ENCODE results near the gene KPNA1.

The KPNA1 gene

DNA sequence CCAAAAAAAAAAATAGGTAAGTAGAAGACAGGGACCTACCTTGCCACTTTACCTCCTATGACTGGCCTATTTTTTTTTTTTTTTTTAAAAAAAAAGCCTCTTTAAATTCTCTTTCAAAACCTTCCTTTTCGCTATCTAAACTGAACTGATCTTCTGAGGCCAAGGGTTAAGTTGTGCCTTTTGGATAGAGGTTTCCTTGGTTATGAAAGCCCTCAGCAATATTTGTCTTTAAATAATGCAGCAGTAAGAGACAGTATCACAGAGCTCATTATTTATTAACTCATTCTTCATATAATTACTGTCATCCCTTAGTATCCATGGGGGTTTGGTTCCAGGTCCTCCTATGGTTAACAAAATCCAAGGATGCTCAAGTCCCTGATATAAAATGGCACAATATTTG lies 140.7 kb downstream of the KPNA1 start:
- no peak for DNase-seq
